Measurements from ENCODE around the gene TCP1.
A peak's percentile ranks its signal among the peaks of the same experiment; 100 is the strongest.
"Not testable (repeated sequence)": the region's sequence is repeated elsewhere in the genome, so short reads cannot be mapped to it uniquely, and the experiment has no call there.

The TCP1 gene

GRCh38 chr6:159816775-159817174 lies 27.4 kb upstream of the TCP1 start:
- DNase-seq (ENCODE audit: low spot score) = not testable (repeated sequence)

GRCh38 chr6:159815410-159815809 lies 26.0 kb upstream of the TCP1 start:
- DNase-seq (ENCODE audit: low spot score) = no peak

- no peak for DNase-seq (ENCODE audit: low spot score)
Observed at GRCh38 chr6:159813781-159814180, 24.4 kb upstream of the TCP1 start.

- DNase-seq (ENCODE audit: low spot score) = no peak
Observed at GRCh38 chr6:159809149-159809548, 19.7 kb upstream of the TCP1 start.

- DNase-seq (ENCODE audit: low spot score) = no peak
Observed at GRCh38 chr6:159808647-159809046, 19.2 kb upstream of the TCP1 start.

- DNase-seq (ENCODE audit: low spot score) = no peak
Observed at GRCh38 chr6:159807150-159807858, 17.9 kb upstream of the TCP1 start.

GRCh38 chr6:159806021-159806458 lies 16.6 kb upstream of the TCP1 start:
- no peak for DNase-seq (ENCODE audit: low spot score)

- DNase-seq (ENCODE audit: low spot score) = no peak
Observed at GRCh38 chr6:159805440-159806020, 16.1 kb upstream of the TCP1 start.

GRCh38 chr6:159804504-159804903 lies 15.1 kb upstream of the TCP1 start:
- DNase-seq (ENCODE audit: low spot score) = no peak

GRCh38 chr6:159801935-159802334 lies 12.5 kb upstream of the TCP1 start:
- no peak for DNase-seq (ENCODE audit: low spot score)

GRCh38 chr6:159800141-159800865 lies 10.9 kb upstream of the TCP1 start, which contains the start of gene PNLDC1:
PNLDC1 (plus strand) TSS chr6:159800276; CDS start chr6:159800308, 32 bp downstream.
- no peak for DNase-seq (ENCODE audit: low spot score)

GRCh38 chr6:159797554-159797953 lies 8.2 kb upstream of the TCP1 start:
- DNase-seq (ENCODE audit: low spot score) = no peak

- DNase-seq (ENCODE audit: low spot score) = not testable (repeated sequence)
Observed at GRCh38 chr6:159794976-159795375, 5.6 kb upstream of the TCP1 start.

GRCh38 chr6:159790956-159791598 lies 1.7 kb upstream of the TCP1 start:
- peak; percentile 42 for DNase-seq (ENCODE audit: low spot score)

- peak; percentile 98 for DNase-seq (ENCODE audit: low spot score)
Observed at GRCh38 chr6:159790149-159790955, 950 bp upstream of the TCP1 start, which contains the start of gene MRPL18. MRPL18 (plus strand) TSS chr6:159790467; CDS start chr6:159790588, 121 bp downstream.

GRCh38 chr6:159788753-159789376 lies 537 bp downstream of the TCP1 start:
- peak; percentile 45 for DNase-seq (ENCODE audit: low spot score)

- DNase-seq (ENCODE audit: low spot score) = no peak
Observed at GRCh38 chr6:159788276-159788675, 1.1 kb downstream of the TCP1 start.

- no peak for DNase-seq (ENCODE audit: low spot score)
Observed at GRCh38 chr6:159778542-159779103, 10.8 kb downstream of the TCP1 start.

GRCh38 chr6:159778131-159778530 lies 11.3 kb downstream of the TCP1 start:
- DNase-seq (ENCODE audit: low spot score) = no peak

GRCh38 chr6:159777240-159777904 lies 12.0 kb downstream of the TCP1 start:
- DNase-seq (ENCODE audit: low spot score) = no peak
